GM21447 (cell line): Measurements from ENCODE around the gene LUC7L.
"Not testable (repeated sequence)": the region's sequence is repeated elsewhere in the genome, so short reads cannot be mapped to it uniquely, and the experiment has no call there.

ENCODE experiments used
- ATAC-seq: cut with Tn5 transposase; IDR thresholded peaks from one replicate; pipeline ENCODE4 v1.9.1; 2021; ENCODE audit not compliant: unreplicated experiment

The LUC7L gene

GRCh38 chr16:180681-181564 is 48.3 kb downstream of the LUC7L start:
- ATAC-seq: no peak

GRCh38 chr16:180101-180675 is 49.1 kb downstream of the LUC7L start, which contains the start of gene HBQ1:
Gene HBQ1 (plus strand): TSS chr16:180459. CDS start chr16:180487, 28 bp downstream.
- ATAC-seq: no peak

- ATAC-seq: no peak
These were observed 49.8 kb downstream of the LUC7L start for GRCh38 chr16:179211-180092.

GRCh38 chr16:178668-179015 is 50.6 kb downstream of the LUC7L start:
- no peak for ATAC-seq

GRCh38 chr16:177981-178667 is 51.1 kb downstream of the LUC7L start:
- ATAC-seq: no peak

- no peak for ATAC-seq
These were observed 51.8 kb downstream of the LUC7L start for GRCh38 chr16:177394-177822.

GRCh38 chr16:176477-177382 is 52.5 kb downstream of the LUC7L start, which contains the start of gene HBA1:
Gene HBA1 (plus strand): TSS chr16:176680. CDS start chr16:176717, 37 bp downstream.
- ATAC-seq: not testable (repeated sequence)

GRCh38 chr16:176006-176405 is 53.2 kb downstream of the LUC7L start:
- not testable (repeated sequence) for ATAC-seq

GRCh38 chr16:175011-175949 is 54.0 kb downstream of the LUC7L start:
- no peak for ATAC-seq

- not testable (repeated sequence) for ATAC-seq
These were observed 55.1 kb downstream of the LUC7L start for GRCh38 chr16:173928-174769.

- not testable (repeated sequence) for ATAC-seq
These were observed 55.9 kb downstream of the LUC7L start for GRCh38 chr16:173211-173854.

- ATAC-seq: not testable (repeated sequence)
These were observed 56.8 kb downstream of the LUC7L start, which contains the start of gene HBA2 for GRCh38 chr16:172374-172941. Gene HBA2 (plus strand): TSS chr16:172876. CDS start chr16:172913, 37 bp downstream.

- ATAC-seq: no peak
These were observed 58.5 kb downstream of the LUC7L start for GRCh38 chr16:170788-171187.

GRCh38 chr16:170088-170507 is 59.2 kb downstream of the LUC7L start:
- ATAC-seq: not testable (repeated sequence)

- ATAC-seq: no peak
These were observed 60.2 kb downstream of the LUC7L start for GRCh38 chr16:169014-169413.

GRCh38 chr16:168424-168823 is 60.8 kb downstream of the LUC7L start:
- no peak for ATAC-seq
